BLaER1 treated with 17β-estradiol and CSF1 and Interleukin-3, amounts not matched to agents 10 nM and 100 nM (cell line): Measurements from ENCODE around the gene ZNF518A.

Experiments
- H3K27ac ChIP-seq, 11 experiments: shearing (Covaris generic); formaldehyde crosslinking; 2 replicates each; pipeline ENCODE4 v1.8.1; 2022
- H3K27me3 ChIP-seq, 11 experiments: shearing (Covaris generic); formaldehyde crosslinking; 2 replicates each; pipeline ENCODE4 v1.8.1; 2022
- H3K36me3 ChIP-seq, 11 experiments: shearing (Covaris generic); formaldehyde crosslinking; 2 replicates each; pipeline ENCODE4 v1.8.1; 2022
- H3K4me1 ChIP-seq, 10 experiments: shearing (Covaris generic); formaldehyde crosslinking; 2 replicates each; pipeline ENCODE4 v1.8.1; 2022
- H3K4me2 ChIP-seq, 11 experiments: shearing (Covaris generic); formaldehyde crosslinking; 2 replicates each; pipeline ENCODE4 v1.8.1; 2022
- H3K4me3 ChIP-seq, 10 experiments: shearing (Covaris generic); formaldehyde crosslinking; 2 replicates each; pipeline ENCODE4 v1.8.1; 2022
- H3K9ac ChIP-seq, 11 experiments: shearing (Covaris generic); formaldehyde crosslinking; 2 replicates each; pipeline ENCODE4 v1.8.1; 2022
- H3K9me3 ChIP-seq, 11 experiments: shearing (Covaris generic); formaldehyde crosslinking; replicated peaks in 1 of 11; 2 replicates each; pipeline ENCODE4 v1.8.1; 2022
- H4K20me1 ChIP-seq, 11 experiments: shearing (Covaris generic); formaldehyde crosslinking; 2 replicates each; pipeline ENCODE4 v1.8.1; 2022
- Cebpa-rat ChIP-seq, 11 experiments: shearing (Covaris generic); IDR thresholded peaks; 2 replicates each; pipeline ENCODE4 v1.8.1; 2022

ZNF518A gene

GRCh38 chr10:96208946-96209345, 78.8 kb downstream of the ZNF518A start:
- Histone ChIP-seq H3K27ac (no peak overlapping the region), H3K36me3 (peaks cover 0 to 100% (median 40%) of the 10 kb centered on the region in 11 experiments; a peak in 17 of 22 replicates), H3K4me1 (peaks cover 0 to 29% (median 18%) of the 10 kb centered on the region in 10 experiments; a peak in 18 of 20 replicates), H3K4me2 (peak overlapping the region in 4 of 11 experiments; percentile 4 to 33 (median 16); a peak in 2 of 22 replicates), H3K9ac (no peak overlapping the region), H3K4me3 (no peak overlapping the region), H3K9me3 (no peaks in the 10 kb centered on the region), H3K27me3 (no peaks in the 10 kb centered on the region), H4K20me1 (no peaks in the 10 kb centered on the region; a peak in 1 of 22 replicates)
- no peak for TF ChIP-seq Cebpa-rat (IDR thresholded peaks at IDR 0.05)

- no peaks in the 10 kb centered on the region for H3K27me3 ChIP-seq
- no peaks in the 10 kb centered on the region; a peak in 1 of 22 replicates for H4K20me1 ChIP-seq
- H3K27ac ChIP-seq = no peak overlapping the region
- no peak overlapping the region for H3K4me3 ChIP-seq
- peaks cover 0 to 29% (median 18%) of the 10 kb centered on the region in 10 experiments; a peak in 18 of 20 replicates for H3K4me1 ChIP-seq
- no peaks in the 10 kb centered on the region for H3K9me3 ChIP-seq
- H3K36me3 ChIP-seq = peaks cover 0 to 100% (median 49%) of the 10 kb centered on the region in 11 experiments; a peak in 17 of 22 replicates
- H3K4me2 ChIP-seq = peak overlapping the region in 4 of 11 experiments; percentile 4 to 66 (median 46); a peak in 7 of 22 replicates
- no peak overlapping the region for H3K9ac ChIP-seq
- TF ChIP-seq Cebpa-rat (IDR thresholded peaks at IDR 0.05) = no peak
Measured at GRCh38 chr10:96211764-96212163, 81.7 kb downstream of the ZNF518A start.

- TF ChIP-seq Cebpa-rat (IDR thresholded peaks at IDR 0.05) = no peak
- no peaks in the 10 kb centered on the region for H3K27me3 ChIP-seq
- peaks cover 0 to 100% (median 49%) of the 10 kb centered on the region in 11 experiments; a peak in 17 of 22 replicates for H3K36me3 ChIP-seq
- no peaks in the 10 kb centered on the region; a peak in 1 of 22 replicates for H4K20me1 ChIP-seq
- H3K4me3 ChIP-seq = no peak overlapping the region
- no peak overlapping the region for H3K9ac ChIP-seq
- H3K4me2 ChIP-seq = peak overlapping the region in 2 of 11 experiments; percentile 65 to 66; a peak in 1 of 22 replicates
- H3K9me3 ChIP-seq = no peaks in the 10 kb centered on the region
- H3K27ac ChIP-seq = no peak overlapping the region
- peaks cover 0 to 29% (median 17%) of the 10 kb centered on the region in 10 experiments; a peak in 18 of 20 replicates for H3K4me1 ChIP-seq
Measured at GRCh38 chr10:96212911-96213310, 82.8 kb downstream of the ZNF518A start.
